Thyroid gland (tissue), 4 donors: ENCODE measurements around the gene EVC.

Source experiments
- POLR2A ChIP-seq, 2 donors: fragments of 450-650 bp; IDR thresholded peaks; one replicate each; pipeline ENCODE4 v1.6.1; 2017; ENCODE audit warnings: antibody characterized with exemption in 2 of 2, mild to moderate bottlenecking in 2 of 2, moderate library complexity in 1 of 2
- TF ChIP-seq, protein P1 (sequence below), 6 experiments: fragments of 200-600 bp in 3 of 6; fragments of 450-650 bp in 3 of 6; sonication (generic) in 3 of 6; IDR thresholded peaks; one replicate each; pipeline ENCODE4 v1.5.1; 2016 to 2019; ENCODE audit warnings: antibody characterized with exemption in 6 of 6, mild to moderate bottlenecking in 2 of 6, inconsistent platforms in 1 of 6, moderate library complexity in 1 of 6

DNA sequence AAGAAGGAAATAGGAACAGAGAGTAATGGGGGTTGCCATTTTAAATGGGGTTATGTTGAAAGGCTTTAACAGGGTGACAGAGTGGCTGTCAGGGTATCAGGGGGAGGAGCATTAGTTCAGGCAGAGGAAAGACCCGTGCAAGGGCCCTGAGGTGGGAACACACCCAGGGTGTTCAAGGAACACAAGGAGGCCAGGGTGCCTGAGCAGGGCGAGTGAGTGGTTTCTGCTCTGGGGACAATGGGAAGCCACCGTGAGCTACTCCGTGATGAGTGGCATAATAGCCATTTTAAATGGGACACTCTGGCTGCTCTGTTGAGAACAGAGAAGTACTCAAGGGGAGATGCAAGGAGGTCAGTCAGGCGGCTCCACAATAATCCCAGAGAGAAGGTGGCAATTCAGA lies 7.2 kb upstream of the EVC start:
- TF ChIP-seq, protein P1, sequence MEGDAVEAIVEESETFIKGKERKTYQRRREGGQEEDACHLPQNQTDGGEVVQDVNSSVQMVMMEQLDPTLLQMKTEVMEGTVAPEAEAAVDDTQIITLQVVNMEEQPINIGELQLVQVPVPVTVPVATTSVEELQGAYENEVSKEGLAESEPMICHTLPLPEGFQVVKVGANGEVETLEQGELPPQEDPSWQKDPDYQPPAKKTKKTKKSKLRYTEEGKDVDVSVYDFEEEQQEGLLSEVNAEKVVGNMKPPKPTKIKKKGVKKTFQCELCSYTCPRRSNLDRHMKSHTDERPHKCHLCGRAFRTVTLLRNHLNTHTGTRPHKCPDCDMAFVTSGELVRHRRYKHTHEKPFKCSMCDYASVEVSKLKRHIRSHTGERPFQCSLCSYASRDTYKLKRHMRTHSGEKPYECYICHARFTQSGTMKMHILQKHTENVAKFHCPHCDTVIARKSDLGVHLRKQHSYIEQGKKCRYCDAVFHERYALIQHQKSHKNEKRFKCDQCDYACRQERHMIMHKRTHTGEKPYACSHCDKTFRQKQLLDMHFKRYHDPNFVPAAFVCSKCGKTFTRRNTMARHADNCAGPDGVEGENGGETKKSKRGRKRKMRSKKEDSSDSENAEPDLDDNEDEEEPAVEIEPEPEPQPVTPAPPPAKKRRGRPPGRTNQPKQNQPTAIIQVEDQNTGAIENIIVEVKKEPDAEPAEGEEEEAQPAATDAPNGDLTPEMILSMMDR (IDR thresholded peaks at IDR 0.05): no peak
- TF ChIP-seq POLR2A (IDR thresholded peaks at IDR 0.05): no peak
